HEK293 (cell line): ENCODE results near the gene THUMPD3.

Experiments used
- CTCF ChIA-PET: fragments of 350-600 bp; formaldehyde crosslinking; extraction: SDS; loops from one replicate; lab custom pipeline; 2021; ENCODE audit warnings: antibody characterized with exemption; lab: Yijun Ruan, JAX
- POLR2A ChIA-PET: fragments of 300-600 bp; formaldehyde crosslinking; extraction: SDS; loops from one replicate; lab custom pipeline; 2020; ENCODE audit warnings: antibody characterized with exemption, inconsistent platforms; lab: Yijun Ruan, JAX
- H3K27ac ChIP-seq: fragments of 200-500 bp; sonication (Bioruptor generic); 2 replicates; pipeline ENCODE4 v1.5.1; 2014; ENCODE audit warnings: low read depth, low read length, control low read depth, inconsistent platforms; ENCODE audit errors: extremely low read depth
- H3K36me3 ChIP-seq, 2 experiments: fragments of 200-500 bp in 1 of 2; sonication (Bioruptor generic) in 1 of 2; 1 replicate in 1 of 2; 2 replicates in 1 of 2; pipeline ENCODE4 v1.5.1; 2014 to 2017; ENCODE audit warnings: inconsistent platforms in 2 of 2, low read length in 2 of 2; ENCODE audit not compliant: control insufficient read depth in 2 of 2, insufficient read depth in 1 of 2
- H3K4me1 ChIP-seq: fragments of 200-500 bp; sonication (Bioruptor generic); 2 replicates; pipeline ENCODE4 v1.5.1; 2014; ENCODE audit warnings: mild to moderate bottlenecking, low read length, inconsistent platforms; ENCODE audit not compliant: control insufficient read depth, insufficient read depth
- H3K4me3 ChIP-seq: 2 replicates; pipeline ENCODE4 v1.5.1; 2011; ENCODE audit warnings: low read depth, mild to moderate bottlenecking, control low read depth, low read length, moderate library complexity
- H3K9me3 ChIP-seq: fragments of 200-500 bp; sonication (Bioruptor generic); 2 replicates; pipeline ENCODE4 v1.5.1; 2014; ENCODE audit warnings: low read depth, low read length, inconsistent platforms; ENCODE audit not compliant: control insufficient read depth, insufficient read depth
- BCL11A ChIP-seq: fragments of 450-650 bp; formaldehyde crosslinking; IDR thresholded peaks from 2 replicates; pipeline ENCODE4 v1.5.1; 2016; ENCODE audit warnings: low read depth, missing biosample characterization, missing genetic modification characterization
- GLIS2 ChIP-seq: fragments of 450-650 bp; formaldehyde crosslinking; IDR thresholded peaks from 2 replicates; pipeline ENCODE4 v1.5.1; 2016; ENCODE audit warnings: missing biosample characterization, missing genetic modification characterization
- PRDM10 ChIP-seq: fragments of 450-650 bp; formaldehyde crosslinking; IDR thresholded peaks from 2 replicates; pipeline ENCODE4 v1.5.1; 2016; ENCODE audit warnings: missing biosample characterization, missing genetic modification characterization
- REPIN1 ChIP-seq: fragments of 450-650 bp; formaldehyde crosslinking; IDR thresholded peaks from 2 replicates; pipeline ENCODE4 v1.5.1; 2017; ENCODE audit warnings: missing biosample characterization, missing genetic modification characterization, low read depth
- YY1 ChIP-seq: fragments of 450-650 bp; formaldehyde crosslinking; IDR thresholded peaks from 2 replicates; pipeline ENCODE4 v1.5.1; 2018; ENCODE audit warnings: missing biosample characterization, missing genetic modification characterization
- ZBTB20 ChIP-seq: fragments of 450-650 bp; formaldehyde crosslinking; IDR thresholded peaks from 2 replicates; pipeline ENCODE4 v1.5.1; 2016; ENCODE audit warnings: missing biosample characterization, missing genetic modification characterization
- ZBTB21 ChIP-seq: fragments of 450-650 bp; formaldehyde crosslinking; IDR thresholded peaks from 2 replicates; pipeline ENCODE4 v1.5.1; 2017; ENCODE audit warnings: missing biosample characterization, missing genetic modification characterization
- ZBTB44 ChIP-seq: fragments of 450-650 bp; IDR thresholded peaks from 2 replicates; pipeline ENCODE4 v1.5.1; 2018; ENCODE audit warnings: missing biosample characterization, mild to moderate bottlenecking, missing genetic modification characterization
- ZFHX2 ChIP-seq: fragments of 450-650 bp; formaldehyde crosslinking; conservative IDR thresholded peaks from 2 replicates; pipeline ENCODE4 v1.5.1; 2016; ENCODE audit warnings: missing biosample characterization, missing genetic modification characterization
- ZNF138 ChIP-seq: fragments of 450-650 bp; formaldehyde crosslinking; IDR thresholded peaks from 2 replicates; pipeline ENCODE4 v1.5.1; 2016; ENCODE audit warnings: missing biosample characterization, missing genetic modification characterization, borderline replicate concordance
- ZNF146 ChIP-seq: fragments of 450-650 bp; formaldehyde crosslinking; IDR thresholded peaks from 2 replicates; pipeline ENCODE4 v1.5.1; 2016; ENCODE audit warnings: missing biosample characterization, missing genetic modification characterization
- ZNF175 ChIP-seq: fragments of 450-650 bp; formaldehyde crosslinking; IDR thresholded peaks from 2 replicates; pipeline ENCODE4 v1.5.1; 2016; ENCODE audit warnings: missing biosample characterization, missing genetic modification characterization
- ZNF18 ChIP-seq: fragments of 450-650 bp; formaldehyde crosslinking; IDR thresholded peaks from 2 replicates; pipeline ENCODE4 v1.5.1; 2016; ENCODE audit warnings: missing biosample characterization, missing genetic modification characterization
- ZNF423 ChIP-seq: fragments of 450-650 bp; formaldehyde crosslinking; IDR thresholded peaks from 2 replicates; pipeline ENCODE4 v1.5.1; 2016; ENCODE audit warnings: missing biosample characterization, missing genetic modification characterization
- ZNF433 ChIP-seq: fragments of 450-650 bp; formaldehyde crosslinking; IDR thresholded peaks from 2 replicates; pipeline ENCODE4 v1.5.1; 2016; ENCODE audit warnings: missing biosample characterization, missing genetic modification characterization, low read depth
- ZNF549 ChIP-seq: fragments of 450-650 bp; IDR thresholded peaks from 2 replicates; pipeline ENCODE4 v1.5.1; 2018; ENCODE audit warnings: missing biosample characterization, missing genetic modification characterization, mild to moderate bottlenecking, inconsistent platforms, moderate library complexity
- ZNF629 ChIP-seq: fragments of 450-650 bp; formaldehyde crosslinking; IDR thresholded peaks from 2 replicates; pipeline ENCODE4 v1.5.1; 2017; ENCODE audit warnings: missing biosample characterization, missing genetic modification characterization
- ZNF704 ChIP-seq: fragments of 450-650 bp; formaldehyde crosslinking; IDR thresholded peaks from 2 replicates; pipeline ENCODE4 v1.5.1; 2016; ENCODE audit warnings: missing biosample characterization, missing genetic modification characterization
- ZNF777 ChIP-seq: fragments of 450-650 bp; formaldehyde crosslinking; IDR thresholded peaks from 2 replicates; pipeline ENCODE4 v1.5.1; 2017; ENCODE audit warnings: missing biosample characterization, missing genetic modification characterization, borderline replicate concordance
- ZNF785 ChIP-seq: fragments of 450-650 bp; formaldehyde crosslinking; IDR thresholded peaks from 2 replicates; pipeline ENCODE4 v1.5.1; 2016; ENCODE audit warnings: missing biosample characterization, missing genetic modification characterization
- ZSCAN23 ChIP-seq: fragments of 450-650 bp; formaldehyde crosslinking; IDR thresholded peaks from 2 replicates; pipeline ENCODE4 v1.5.1; 2016; ENCODE audit warnings: missing biosample characterization, missing genetic modification characterization

THUMPD3 gene

GRCh38 chr3:9347081-9347480 lies 15.8 kb upstream of the THUMPD3 start:
- Histone ChIP-seq H3K4me3 (no peak overlapping the region), H3K36me3 (no peaks in the 10 kb centered on the region), H3K27ac (no peak overlapping the region), H3K4me1 (no peaks in the 10 kb centered on the region), H3K9me3 (no peaks in the 10 kb centered on the region)
- no peak for TF ChIP-seq YY1 (tag by site-specific recombination)
- TF ChIP-seq ZBTB20 (tag by site-specific recombination): no peak
- no peak for TF ChIP-seq ZBTB44 (tag by site-specific recombination)
- TF ChIP-seq ZNF138 (tag by site-specific recombination): no peak
- TF ChIP-seq BCL11A (tag by site-specific recombination): no peak
- ChIA-PET CTCF (interaction anchor here (0.6 to 1.4 kb wide), 3 partner anchors 19 to 799 kb away, joined by 3 to 4 read pairs (median 3); no protein-coding TSS in a partner anchor), POLR2A (no interaction called here)

GRCh38 chr3:9347887-9348286 lies 15.0 kb upstream of the THUMPD3 start:
- H3K36me3 ChIP-seq: no peaks in the 10 kb centered on the region
- H3K4me1 ChIP-seq: no peaks in the 10 kb centered on the region
- no peak overlapping the region for H3K4me3 ChIP-seq
- no peaks in the 10 kb centered on the region for H3K9me3 ChIP-seq
- TF ChIP-seq ZNF549 (tag by site-specific recombination): no peak
- TF ChIP-seq ZNF146 (tag by site-specific recombination): no peak
- no peak for TF ChIP-seq ZNF629 (tag by site-specific recombination)
- no peak for TF ChIP-seq ZFHX2 (tag by site-specific recombination)
- TF ChIP-seq GLIS2 (tag by site-specific recombination): no peak
- TF ChIP-seq REPIN1 (tag by site-specific recombination): no peak
- TF ChIP-seq ZNF423 (tag by site-specific recombination): no peak
- TF ChIP-seq ZNF785 (tag by site-specific recombination): no peak
- TF ChIP-seq ZSCAN23 (tag by site-specific recombination): no peak
- no peak for TF ChIP-seq ZNF175 (tag by site-specific recombination)
- TF ChIP-seq ZBTB20 (tag by site-specific recombination): no peak
- TF ChIP-seq ZNF433: no peak
- no peak for TF ChIP-seq ZNF777 (tag by site-specific recombination)
- TF ChIP-seq ZNF18 (tag by site-specific recombination): no peak
- no peak for TF ChIP-seq ZBTB21 (tag by site-specific recombination)
- TF ChIP-seq ZNF704: no peak
- no peak for TF ChIP-seq PRDM10 (tag by site-specific recombination)
- H3K27ac ChIP-seq: no peak overlapping the region
- ChIA-PET CTCF (interaction anchor here (0.8 to 1.4 kb wide), 4 partner anchors 10 to 46 kb away, joined by 3 to 4 read pairs (median 4); no protein-coding TSS in a partner anchor), POLR2A (no interaction called here)
